Astrocyte of the spinal cord (primary cell): ENCODE results near the gene PAQR3.

Experiments
- DNase-seq: peaks from one replicate; pipeline ENCODE4 v3.0.0; 2011; ENCODE audit warnings: low read depth, low spot score
- H3K4me3 ChIP-seq: 2 replicates; pipeline ENCODE4 v1.5.1; 2011; ENCODE audit warnings: low read depth, mild to moderate bottlenecking, low read length, moderate library complexity
- CTCF ChIP-seq: IDR thresholded peaks from 2 replicates; pipeline ENCODE4 v1.5.1; 2012; ENCODE audit warnings: low read depth, mild to moderate bottlenecking, low read length, inconsistent platforms
- in situ Hi-C: cut with HindIII; loops from 2 replicates; pipeline ENCODE4 v1.10.0; 2017; ENCODE audit warnings: low sequenced_read_pairs

PAQR3 gene

GRCh38 chr4:78865451-78865850, 73.8 kb downstream of the PAQR3 start:
- in situ Hi-C loops, result no loop called here
- no peak for DNase-seq

GRCh38 chr4:78864405-78865024, 74.7 kb downstream of the PAQR3 start:
- in situ Hi-C loops, result no loop called here
- DNase-seq, result peak; percentile 86
- TF ChIP-seq CTCF, result peak; percentile 55
- H3K4me3 ChIP-seq, result no peak overlapping the region

More at GRCh38 chr4:78865451-78865850, 73.8 kb downstream of the PAQR3 start:
- TF ChIP-seq CTCF, result no peak
- H3K4me3 ChIP-seq, result no peak overlapping the region

GRCh38 chr4:78863991-78864390, 75.2 kb downstream of the PAQR3 start:
- TF ChIP-seq CTCF, result no peak
- no peak overlapping the region for H3K4me3 ChIP-seq
- no peak for DNase-seq
- in situ Hi-C loops, result no loop called here

- in situ Hi-C loops, result no loop called here
- TF ChIP-seq CTCF, result no peak
- DNase-seq, result no peak
- no peak overlapping the region for H3K4me3 ChIP-seq
Observed at GRCh38 chr4:78863254-78863869, 75.9 kb downstream of the PAQR3 start.

- H3K4me3 ChIP-seq, result no peak overlapping the region
- no peak for TF ChIP-seq CTCF
- in situ Hi-C loops, result no loop called here
- DNase-seq, result no peak
Observed at GRCh38 chr4:78862314-78862737, 76.9 kb downstream of the PAQR3 start.
